Heart left ventricle (tissue), 16 donors: ENCODE data around the gene STRA8. TPM values are rescaled to one million over a fixed set of nuclear protein-coding genes. Genes with fewer than 3 reads are reported as not detected.
"Not testable (repeated sequence)": the region's sequence is repeated elsewhere in the genome, so short reads cannot be mapped to it uniquely, and the experiment has no call there.

Source experiments
- ATAC-seq, 4 donors: fragments of 200-7000 bp; cut with Tn5 transposase; one replicate each; pipeline ENCODE4 v1.9.1; 2020 to 2022; ENCODE audit warnings: moderate library complexity in 4 of 4, mild to moderate bottlenecking in 3 of 4, moderate number of reproducible peaks in 1 of 4
- DNase-seq, 5 donors: peaks; one replicate each; pipeline ENCODE4 v3.0.0-alpha.2; 2020
- H3K27ac ChIP-seq, 12 donors: fragments of 200-600 bp; sonication (generic) in 4 of 12; one replicate each; pipeline versions ENCODE4 v1.5.0 to v1.8.0; 2016 to 2022; ENCODE audit warnings: mild to moderate bottlenecking in 2 of 12
- H3K27me3 ChIP-seq, 9 donors: fragments of 200-600 bp; sonication (generic) in 2 of 9; one replicate each; pipeline versions ENCODE4 v1.5.1 to v1.8.0; 2016 to 2022; ENCODE audit warnings: mild to moderate bottlenecking in 3 of 9
- H3K36me3 ChIP-seq, 9 donors: fragments of 200-600 bp; sonication (generic) in 2 of 9; one replicate each; pipeline versions ENCODE4 v1.5.0 to v1.8.0; 2018 to 2022; ENCODE audit warnings: mild to moderate bottlenecking in 2 of 9
- H3K4me1 ChIP-seq, 12 donors: fragments of 200-600 bp; sonication (generic) in 4 of 12; one replicate each; pipeline versions ENCODE4 v1.5.0 to v1.8.0; 2016 to 2022; ENCODE audit warnings: mild to moderate bottlenecking in 3 of 12
- H3K4me3 ChIP-seq, 12 donors: fragments of 200-600 bp; sonication (generic) in 4 of 12; one replicate each; pipeline versions ENCODE4 v1.5.0 to v1.8.0; 2017 to 2022; ENCODE audit warnings: mild to moderate bottlenecking in 9 of 12, moderate library complexity in 4 of 12
- H3K9me3 ChIP-seq, 12 donors: fragments of 200-600 bp; sonication (generic) in 4 of 12; one replicate each; pipeline versions ENCODE4 v1.5.0 to v1.8.0; 2016 to 2022; ENCODE audit warnings: mild to moderate bottlenecking in 1 of 12
- CTCF ChIP-seq, 12 donors: fragments of 200-600 bp; sonication (generic) in 4 of 12; IDR thresholded peaks; one replicate each; pipeline versions ENCODE4 v1.5.0 to v1.8.0; 2018 to 2022; ENCODE audit warnings: antibody characterized with exemption in 12 of 12, mild to moderate bottlenecking in 5 of 12
- POLR2A ChIP-seq, 2 donors: fragments of 450-650 bp; IDR thresholded peaks; one replicate each; pipeline ENCODE4 v1.6.1; 2017; ENCODE audit warnings: antibody characterized with exemption in 2 of 2, mild to moderate bottlenecking in 2 of 2, moderate library complexity in 2 of 2
- WGBS, 4 donors: extraction: QIAGEN DNeasy Blood & Tissue Kit in 2 of 4; methylation state at CpG; one replicate each; pipeline versions ENCODE4 v1.1.5 to v1.1.7; 2013 to 2018; 5-methylcytosine and 5-hydroxymethylcytosine counted together
- intact Hi-C, 10 donors: fragments of 100-400 bp; cut with DNase I; formaldehyde crosslinking; loops; one replicate each; pipeline versions ENCODE4 v1.11.1 to v1.14.2; 2022
- polyA plus RNA-seq, 2 donors: library from polyadenylated mRNA; stranded (reverse); fragments of 200-250 nt; gene quantifications; one replicate each; pipeline ENCODE4 v1.2.3, GENCODE V29; 2013
- total RNA-seq, 9 donors: library from RNA; depleted of rRNA in 2 of 9; stranded (reverse); fragments of >200 nt in 2 of 9; fragmentation: NEBNext Ultra II Directional in 3 of 9; extraction: Animal tissue kit (Norgen Biotek cat#: 25700) in 3 of 9; gene quantifications; one replicate each; pipeline versions ENCODE4 v1.1.0 to v1.2.4, GENCODE V29; 2016 to 2023
- donor health status: ischemic (EF 13 %, LVEDD 7.1; RV severe dilation, severe dysfunction).
- donor health status: healthy with polysubstance abuse.
- donor health status: DM: no; HTN: yes; CAD: no.
- donor health status: DM: no; HTN: no; CAD: no.
- donor health status: ischemic (EF 25% LVEDD 6.9; RV normal size, moderate dysfunction).
- donor health status: ischemic (EF 25% LVEDD 5.7; RV mildly dilated, moderate dysfunction).
- donor health status: healthy.
- donor health status: DM: yes; HTN: yes; CAD: no.
- donor health status: ischemic (EF 35%, LVEDD 5.7; RV mildly dilated, moderate dysfunction).
- donor health status: nonischemic (EF 11% LVEDD 7.7; RV severe dilation, severe dysfunction).
- donor health status: DM: yes; HTN: yes; CAD: no.
- donor health status: PGD.
- donor health status: ischemic (EF 29% LVEDD 5.4; RV normal size, mild dysfunction).
- donor health status: nonischemic (EF 23%, LVEDD 6.1; RV moderate dilation, normal function).

The STRA8 gene
- total and polyA plus RNA-seq, 11 donors, result not detected

- intact Hi-C loops, result loop anchor here in 2 of 10 donors (1.0 to 5.0 kb wide), 2 partner anchors 40 to 224 kb away; partner anchors contain the start of gene AGBL3 (in 1 of the 2)
- Histone ChIP-seq H3K4me3 (peak within 1 kb of the TSS; percentile 49 to 99 (median 84)), H3K27ac (peak within 1 kb of the TSS; percentile 70 to 93 (median 84)), H3K4me1 (peaks cover 0 to 38% (median 8%) of the 10 kb centered on the region in 12 donors), H3K27me3 (no peaks in the 10 kb centered on the region), H3K36me3 (peaks cover 0 to 21% (median 4%) of the 10 kb centered on the region in 9 donors), H3K9me3 (no peaks in the 10 kb centered on the region)
- DNase-seq, result peak; percentile 95 to 98 (median 96)
- TF ChIP-seq CTCF (IDR thresholded peaks at IDR 0.05) (peak in 2 of 12 donors; percentile 13 to 21), POLR2A (IDR thresholded peaks at IDR 0.05) (peak; percentile 39 to 82)
- peak; percentile 95 to 99 (median 98) for ATAC-seq
- 0 to 1% (median 0%) methylated on average over 19 to 82 of the region's 82 CpGs for WGBS, 4 donors
Measured at GRCh38 chr7:135211179-135211945, 22.3 kb upstream of the STRA8 start, which contains the start of gene WDR91. TSS of gene WDR91 (minus strand) at chr7:135211526. CDS start at chr7:135211502, 24 bp downstream.

- peak overlapping the region; percentile 49 to 99 (median 84) for H3K4me3 ChIP-seq
- intact Hi-C loops, result loop anchor here in 2 of 10 donors (1.0 to 5.0 kb wide), 2 partner anchors 41 to 225 kb away; partner anchors contain the start of gene AGBL3 (in 1 of the 2)
- DNase-seq (peak in 3 of 5 donors; percentile 40 to 47 (median 45)), ATAC-seq (peak in 3 of 4 donors; percentile 8 to 26 (median 24))
- not testable (repeated sequence) for H3K9me3 ChIP-seq, H3K27me3 ChIP-seq
- peaks cover 0 to 38% (median 8%) of the 10 kb centered on the region in 12 donors for H3K4me1 ChIP-seq
- peaks cover 0 to 14% (median 0%) of the 10 kb centered on the region in 9 donors for H3K36me3 ChIP-seq
- H3K27ac ChIP-seq, result peak overlapping the region; percentile 1 to 93 (median 80)
- 55 to 58% (median 57%) methylated on average over 30 of the region's 30 CpGs for WGBS, 4 donors
Measured at GRCh38 chr7:135211946-135212685, 21.5 kb upstream of the STRA8 start.

GRCh38 chr7:135213831-135214230 is 19.8 kb upstream of the STRA8 start:
- intact Hi-C loops, result loop anchor here in 1 of 10 donors (5.0 kb wide), 1 partner anchor 227 kb away; the partner anchor contains the start of gene AGBL3

More at GRCh38 chr7:135213831-135214230, 19.8 kb upstream of the STRA8 start:
- Histone ChIP-seq H3K9me3 (no peaks in the 10 kb centered on the region), H3K4me3 (no peak overlapping the region), H3K27ac (no peak overlapping the region), H3K36me3 (peaks cover 0 to 4% (median 0%) of the 10 kb centered on the region in 9 donors), H3K4me1 (peaks cover 0 to 24% (median 8%) of the 10 kb centered on the region in 12 donors), H3K27me3 (no peaks in the 10 kb centered on the region)
- 75 to 84% (median 80%) methylated on average over 2 of the region's 2 CpGs for WGBS, 4 donors
- TF ChIP-seq CTCF (IDR thresholded peaks at IDR 0.05), result no peak
- no peak for TF ChIP-seq POLR2A (IDR thresholded peaks at IDR 0.05)
- ATAC-seq (no peak), DNase-seq (no peak)
